HepG2 (cell line): ENCODE results near the gene GABRR2. TPM values are rescaled to one million over a fixed set of nuclear protein-coding genes. Genes with fewer than 3 reads are reported as not detected.
A peak's percentile ranks its signal among the peaks of the same experiment; 100 is the strongest.

Experiments
- ARNT ChIP-seq: fragments of 450-650 bp; IDR thresholded peaks from 2 replicates; pipeline ENCODE4 v1.6.1; 2017
- ATAD3A ChIP-seq: sonication (generic); formaldehyde crosslinking; IDR thresholded peaks from 2 replicates; pipeline ENCODE4 v1.4.0; 2020; ENCODE audit warnings: missing genetic modification reagents
- HINFP ChIP-seq: sonication (generic); formaldehyde crosslinking; IDR thresholded peaks from 2 replicates; pipeline ENCODE4 v1.4.0; 2020; ENCODE audit warnings: low read depth, mild to moderate bottlenecking, missing genetic modification reagents
- NCOA2 ChIP-seq: sonication (generic); formaldehyde crosslinking; IDR thresholded peaks from 2 replicates; pipeline ENCODE4 v1.8.0; 2022; ENCODE audit warnings: inconsistent platforms
- NFYB ChIP-seq: sonication (generic); formaldehyde crosslinking; IDR thresholded peaks from 2 replicates; pipeline ENCODE4 v1.4.0; 2020; ENCODE audit warnings: missing genetic modification reagents
- SNAPC2 ChIP-seq: sonication (generic); formaldehyde crosslinking; IDR thresholded peaks from 2 replicates; pipeline ENCODE4 v1.8.1; 2022; ENCODE audit warnings: mild to moderate bottlenecking, missing genetic modification reagents
- ZBED4 ChIP-seq: sonication (generic); formaldehyde crosslinking; IDR thresholded peaks from 2 replicates; pipeline ENCODE4 v1.4.0; 2020; ENCODE audit warnings: missing genetic modification reagents, borderline replicate concordance
- ZNF350 ChIP-seq: sonication (generic); formaldehyde crosslinking; IDR thresholded peaks from 2 replicates; pipeline ENCODE4 v1.4.0; 2020; ENCODE audit warnings: mild to moderate bottlenecking, low read depth, missing genetic modification reagents, borderline replicate concordance
- ZNF709 ChIP-seq: sonication (generic); formaldehyde crosslinking; IDR thresholded peaks from 2 replicates; pipeline ENCODE4 v1.5.0; 2020; ENCODE audit warnings: mild to moderate bottlenecking, missing genetic modification reagents
- ZNF790 ChIP-seq: sonication (generic); formaldehyde crosslinking; IDR thresholded peaks from 2 replicates; pipeline ENCODE4 v1.8.0; 2022; ENCODE audit warnings: missing genetic modification reagents, mild to moderate bottlenecking, borderline replicate concordance
- polyA plus RNA-seq, 8 experiments: library from polyadenylated mRNA; depleted of rRNA in 3 of 8; stranded (reverse) in 7 of 8; unstranded in 1 of 8; fragments of >200 nt; fragmentation: Illumina TruSeq in 4 of 8; extraction: Trizol in 4 of 8; gene quantifications; 2 replicates each; pipeline versions ENCODE4 v1.2.1 to v1.2.3, GENCODE V29; 2011 to 2016; ENCODE audit warnings: low read depth in 4 of 8, missing spikeins in 1 of 8, mixed read lengths in 1 of 8; ENCODE audit not compliant: insufficient read depth in 1 of 8
- total RNA-seq, 5 experiments: library from RNA; depleted of rRNA; stranded (reverse); fragments of >200 nt; fragmentation: Illumina TruSeq; extraction: Trizol; gene quantifications; 2 replicates each; pipeline ENCODE4 v1.2.3, GENCODE V29; 2016; ENCODE audit warnings: low read depth in 1 of 5
- TF ChIP-seq, protein P1 (sequence below): sonication (generic); formaldehyde crosslinking; IDR thresholded peaks from 2 replicates; pipeline ENCODE4 v1.5.1; 2020; ENCODE audit warnings: mild to moderate bottlenecking, missing genetic modification reagents, moderate library complexity
- TF ChIP-seq, protein P2 (sequence below): sonication (generic); formaldehyde crosslinking; IDR thresholded peaks from 2 replicates; pipeline ENCODE4; 2020; ENCODE audit warnings: missing genetic modification reagents, mild to moderate bottlenecking, borderline replicate concordance
- TF ChIP-seq, protein P3 (sequence below): sonication (generic); formaldehyde crosslinking; IDR thresholded peaks from 2 replicates; pipeline ENCODE4 v1.4.0; 2020; ENCODE audit warnings: mild to moderate bottlenecking, low read depth, missing genetic modification reagents

The GABRR2 gene
- total and polyA plus RNA-seq, 2 of the 13 experiments (the other 11 are each of a cell fraction or from before 2014, with no cell fraction given), result 0.13 TPM; not detected in 1

- TF ChIP-seq, protein P1, sequence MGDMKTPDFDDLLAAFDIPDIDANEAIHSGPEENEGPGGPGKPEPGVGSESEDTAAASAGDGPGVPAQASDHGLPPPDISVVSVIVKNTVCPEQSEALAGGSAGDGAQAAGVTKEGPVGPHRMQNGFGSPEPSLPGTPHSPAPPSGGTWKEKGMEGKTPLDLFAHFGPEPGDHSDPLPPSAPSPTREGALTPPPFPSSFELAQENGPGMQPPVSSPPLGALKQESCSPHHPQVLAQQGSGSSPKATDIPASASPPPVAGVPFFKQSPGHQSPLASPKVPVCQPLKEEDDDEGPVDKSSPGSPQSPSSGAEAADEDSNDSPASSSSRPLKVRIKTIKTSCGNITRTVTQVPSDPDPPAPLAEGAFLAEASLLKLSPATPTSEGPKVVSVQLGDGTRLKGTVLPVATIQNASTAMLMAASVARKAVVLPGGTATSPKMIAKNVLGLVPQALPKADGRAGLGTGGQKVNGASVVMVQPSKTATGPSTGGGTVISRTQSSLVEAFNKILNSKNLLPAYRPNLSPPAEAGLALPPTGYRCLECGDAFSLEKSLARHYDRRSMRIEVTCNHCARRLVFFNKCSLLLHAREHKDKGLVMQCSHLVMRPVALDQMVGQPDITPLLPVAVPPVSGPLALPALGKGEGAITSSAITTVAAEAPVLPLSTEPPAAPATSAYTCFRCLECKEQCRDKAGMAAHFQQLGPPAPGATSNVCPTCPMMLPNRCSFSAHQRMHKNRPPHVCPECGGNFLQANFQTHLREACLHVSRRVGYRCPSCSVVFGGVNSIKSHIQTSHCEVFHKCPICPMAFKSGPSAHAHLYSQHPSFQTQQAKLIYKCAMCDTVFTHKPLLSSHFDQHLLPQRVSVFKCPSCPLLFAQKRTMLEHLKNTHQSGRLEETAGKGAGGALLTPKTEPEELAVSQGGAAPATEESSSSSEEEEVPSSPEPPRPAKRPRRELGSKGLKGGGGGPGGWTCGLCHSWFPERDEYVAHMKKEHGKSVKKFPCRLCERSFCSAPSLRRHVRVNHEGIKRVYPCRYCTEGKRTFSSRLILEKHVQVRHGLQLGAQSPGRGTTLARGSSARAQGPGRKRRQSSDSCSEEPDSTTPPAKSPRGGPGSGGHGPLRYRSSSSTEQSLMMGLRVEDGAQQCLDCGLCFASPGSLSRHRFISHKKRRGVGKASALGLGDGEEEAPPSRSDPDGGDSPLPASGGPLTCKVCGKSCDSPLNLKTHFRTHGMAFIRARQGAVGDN, result peak; percentile 91
- TF ChIP-seq HINFP, result no peak; the same call in 1 of the 2 replicates
- TF ChIP-seq NFYB (CRISPR knock-in tag), result peak; percentile 61
- no peak for TF ChIP-seq ZBED4 (CRISPR knock-in tag)
- TF ChIP-seq SNAPC2 (CRISPR knock-in tag), result no peak
- TF ChIP-seq NCOA2 (CRISPR knock-in tag), result no peak; the same call in 1 of the 2 replicates
- TF ChIP-seq, protein P2, sequence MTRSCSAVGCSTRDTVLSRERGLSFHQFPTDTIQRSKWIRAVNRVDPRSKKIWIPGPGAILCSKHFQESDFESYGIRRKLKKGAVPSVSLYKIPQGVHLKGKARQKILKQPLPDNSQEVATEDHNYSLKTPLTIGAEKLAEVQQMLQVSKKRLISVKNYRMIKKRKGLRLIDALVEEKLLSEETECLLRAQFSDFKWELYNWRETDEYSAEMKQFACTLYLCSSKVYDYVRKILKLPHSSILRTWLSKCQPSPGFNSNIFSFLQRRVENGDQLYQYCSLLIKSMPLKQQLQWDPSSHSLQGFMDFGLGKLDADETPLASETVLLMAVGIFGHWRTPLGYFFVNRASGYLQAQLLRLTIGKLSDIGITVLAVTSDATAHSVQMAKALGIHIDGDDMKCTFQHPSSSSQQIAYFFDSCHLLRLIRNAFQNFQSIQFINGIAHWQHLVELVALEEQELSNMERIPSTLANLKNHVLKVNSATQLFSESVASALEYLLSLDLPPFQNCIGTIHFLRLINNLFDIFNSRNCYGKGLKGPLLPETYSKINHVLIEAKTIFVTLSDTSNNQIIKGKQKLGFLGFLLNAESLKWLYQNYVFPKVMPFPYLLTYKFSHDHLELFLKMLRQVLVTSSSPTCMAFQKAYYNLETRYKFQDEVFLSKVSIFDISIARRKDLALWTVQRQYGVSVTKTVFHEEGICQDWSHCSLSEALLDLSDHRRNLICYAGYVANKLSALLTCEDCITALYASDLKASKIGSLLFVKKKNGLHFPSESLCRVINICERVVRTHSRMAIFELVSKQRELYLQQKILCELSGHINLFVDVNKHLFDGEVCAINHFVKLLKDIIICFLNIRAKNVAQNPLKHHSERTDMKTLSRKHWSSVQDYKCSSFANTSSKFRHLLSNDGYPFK (CRISPR knock-in tag), result no peak
- TF ChIP-seq, protein P3, sequence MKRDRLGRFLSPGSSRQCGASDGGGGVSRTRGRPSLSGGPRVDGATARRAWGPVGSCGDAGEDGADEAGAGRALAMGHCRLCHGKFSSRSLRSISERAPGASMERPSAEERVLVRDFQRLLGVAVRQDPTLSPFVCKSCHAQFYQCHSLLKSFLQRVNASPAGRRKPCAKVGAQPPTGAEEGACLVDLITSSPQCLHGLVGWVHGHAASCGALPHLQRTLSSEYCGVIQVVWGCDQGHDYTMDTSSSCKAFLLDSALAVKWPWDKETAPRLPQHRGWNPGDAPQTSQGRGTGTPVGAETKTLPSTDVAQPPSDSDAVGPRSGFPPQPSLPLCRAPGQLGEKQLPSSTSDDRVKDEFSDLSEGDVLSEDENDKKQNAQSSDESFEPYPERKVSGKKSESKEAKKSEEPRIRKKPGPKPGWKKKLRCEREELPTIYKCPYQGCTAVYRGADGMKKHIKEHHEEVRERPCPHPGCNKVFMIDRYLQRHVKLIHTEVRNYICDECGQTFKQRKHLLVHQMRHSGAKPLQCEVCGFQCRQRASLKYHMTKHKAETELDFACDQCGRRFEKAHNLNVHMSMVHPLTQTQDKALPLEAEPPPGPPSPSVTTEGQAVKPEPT (CRISPR knock-in tag), result no peak
- TF ChIP-seq ZNF709 (CRISPR knock-in tag), result peak; percentile 86
- TF ChIP-seq ATAD3A, result 0 out of 2 replicates have a peak, but pooled peaks have one; percentile 49
- peak; percentile 70 for TF ChIP-seq ZNF350 (CRISPR knock-in tag)
- TF ChIP-seq ZNF790 (CRISPR knock-in tag), result peak; percentile 97; the same call in 1 of the 2 replicates
- TF ChIP-seq ARNT, result no peak
Measured at GRCh38 chr6:89352278-89353117, 37.4 kb upstream of the GABRR2 start, which contains the start of gene UBE2J1 (continued).
